ENCODE results near the gene NCOA5. TPM values are rescaled to one million over a fixed set of nuclear protein-coding genes. Genes with fewer than 3 reads are reported as not detected.

Gene NCOA5
- total and polyA plus RNA-seq, 2 donors from 2014 or later, result 15.4 to 28.3 TPM

GRCh38 chr20:46014517-46015396 lies 75.0 kb downstream of the NCOA5 start:
- no peak for TF ChIP-seq CTCF (IDR thresholded peaks at IDR 0.05; ENCODE audit: borderline replicate concordance, extremely low read depth, insufficient read depth)
- intact Hi-C loops (cut with DNase I), result no loop called here
- no peak for DNase-seq
- Histone ChIP-seq H3K27me3 (ENCODE audit: control insufficient read depth, insufficient read depth, low read length) (peaks cover 35% of the 10 kb centered on the region), H3K9me3 (ENCODE audit: control insufficient read depth in 2 of 3, insufficient read depth in 1 of 3, low read length in 3 of 3) (no peaks in the 10 kb centered on the region), H3K4me3 (ENCODE audit: low read length in 3 of 3) (no peak overlapping the region), H3K27ac (ENCODE audit: low read depth in 2 of 2, low read length in 2 of 2) (no peak overlapping the region), H3K36me3 (ENCODE audit: control insufficient read depth in 2 of 3, insufficient read depth in 3 of 3, low read length in 3 of 3) (no peaks in the 10 kb centered on the region), H3K9ac (ENCODE audit: low read length in 3 of 3) (no peak overlapping the region), H3K4me1 (ENCODE audit: control insufficient read depth in 2 of 3, insufficient read depth in 2 of 3, low read depth in 1 of 3, low read length in 3 of 3) (no peaks in the 10 kb centered on the region)
- FAIRE-seq, result no peak

GRCh38 chr20:46013829-46014516 lies 75.8 kb downstream of the NCOA5 start:
- TF ChIP-seq CTCF (IDR thresholded peaks at IDR 0.05; ENCODE audit: borderline replicate concordance, extremely low read depth, insufficient read depth), result peak; percentile 46
- no peaks in the 10 kb centered on the region for H3K36me3 ChIP-seq (ENCODE audit: control insufficient read depth in 2 of 3, insufficient read depth in 3 of 3, low read length in 3 of 3)
- peaks cover 43% of the 10 kb centered on the region for H3K27me3 ChIP-seq (ENCODE audit: control insufficient read depth, insufficient read depth, low read length)
- H3K4me3 ChIP-seq (ENCODE audit: low read length in 3 of 3), result no peak overlapping the region
- FAIRE-seq (no peak), DNase-seq (peak in 4 of 5 donors; percentile 45 to 83 (median 53))
- H3K9me3 ChIP-seq (ENCODE audit: control insufficient read depth in 2 of 3, insufficient read depth in 1 of 3, low read length in 3 of 3), result no peaks in the 10 kb centered on the region
- H3K27ac ChIP-seq (ENCODE audit: low read depth in 2 of 2, low read length in 2 of 2), result no peak overlapping the region
- no peak overlapping the region for H3K9ac ChIP-seq (ENCODE audit: low read length in 3 of 3)
- no peaks in the 10 kb centered on the region for H3K4me1 ChIP-seq (ENCODE audit: control insufficient read depth in 2 of 3, insufficient read depth in 2 of 3, low read depth in 1 of 3, low read length in 3 of 3)
- intact Hi-C loops (cut with DNase I), result no loop called here

GRCh38 chr20:46013322-46013828 lies 76.4 kb downstream of the NCOA5 start:
- intact Hi-C loops (cut with DNase I), result no loop called here
- H3K27me3 ChIP-seq (ENCODE audit: control insufficient read depth, insufficient read depth, low read length), result peaks cover 46% of the 10 kb centered on the region
- H3K9ac ChIP-seq (ENCODE audit: low read length in 3 of 3), result no peak overlapping the region
- no peaks in the 10 kb centered on the region for H3K4me1 ChIP-seq (ENCODE audit: control insufficient read depth in 2 of 3, insufficient read depth in 2 of 3, low read depth in 1 of 3, low read length in 3 of 3)
- H3K4me3 ChIP-seq (ENCODE audit: low read length in 3 of 3), result no peak overlapping the region
- no peak for TF ChIP-seq CTCF (IDR thresholded peaks at IDR 0.05; ENCODE audit: borderline replicate concordance, extremely low read depth, insufficient read depth)
- no peak for DNase-seq
- no peak for FAIRE-seq
- H3K36me3 ChIP-seq (ENCODE audit: control insufficient read depth in 2 of 3, insufficient read depth in 3 of 3, low read length in 3 of 3), result no peaks in the 10 kb centered on the region
- no peak overlapping the region for H3K27ac ChIP-seq (ENCODE audit: low read depth in 2 of 2, low read length in 2 of 2)
- no peaks in the 10 kb centered on the region for H3K9me3 ChIP-seq (ENCODE audit: control insufficient read depth in 2 of 3, insufficient read depth in 1 of 3, low read length in 3 of 3)

Data from kidney (tissue), 14 donors.